Panc1 (cell line): ENCODE results near the gene ATOH8. TPM values are rescaled to one million over a fixed set of nuclear protein-coding genes. Genes with fewer than 3 reads are reported as not detected.

Source experiments
- ATAC-seq: fragments of 200-7000 bp; cut with Tn5 transposase; 2 replicates; pipeline ENCODE4 v1.9.1; 2020; ENCODE audit warnings: mild to moderate bottlenecking, moderate library complexity
- BruUV-seq: library from RNA; stranded (reverse); fragments of 400-500 nt; replicated peaks from 2 replicates; lab custom pipeline; 2021; lab: Mats Ljungman, UMichigan
- CTCF ChIA-PET: fragments of 300-600 bp; sonication (Branson Sonifier 250); formaldehyde crosslinking; loops from one replicate; lab custom pipeline; 2022; ENCODE audit warnings: antibody characterized with exemption; lab: Charles Lee
- POLR2A ChIA-PET: fragments of 300-600 bp; sonication (Branson Sonifier 250); formaldehyde crosslinking; loops from one replicate; lab custom pipeline; 2022; ENCODE audit warnings: antibody characterized with exemption; lab: Charles Lee
- DNase-seq: peaks from one replicate; pipeline ENCODE4 v3.0.0-alpha.2; 2010; ENCODE audit warnings: low read depth, low spot score
- H3K27ac ChIP-seq: 2 replicates; pipeline ENCODE4 v1.5.1; 2011; ENCODE audit warnings: mild to moderate bottlenecking, low read length, inconsistent platforms
- H3K27me3 ChIP-seq: fragments of 200-500 bp; sonication (Bioruptor generic); 2 replicates; pipeline ENCODE4 v1.6.0; 2014; ENCODE audit warnings: low read length, inconsistent platforms; ENCODE audit not compliant: control insufficient read depth, insufficient read depth
- H3K36me3 ChIP-seq: fragments of 200-500 bp; sonication (Bioruptor generic); 2 replicates; pipeline ENCODE4 v1.5.1; 2014; ENCODE audit warnings: inconsistent platforms, mild to moderate bottlenecking, low read length, moderate library complexity; ENCODE audit not compliant: control insufficient read depth, insufficient read depth
- H3K4me1 ChIP-seq: 2 replicates; pipeline ENCODE4 v1.5.1; 2011; ENCODE audit warnings: inconsistent platforms, mild to moderate bottlenecking, low read length, moderate library complexity; ENCODE audit not compliant: control insufficient read depth, insufficient read depth
- H3K4me3 ChIP-seq, 2 experiments: 2 replicates each; pipeline ENCODE4 v1.5.1; 2011 to 2012; ENCODE audit warnings: low read depth in 2 of 2, low read length in 2 of 2, mild to moderate bottlenecking in 2 of 2, inconsistent platforms in 1 of 2, moderate library complexity in 1 of 2
- H3K9me3 ChIP-seq: fragments of 200-500 bp; sonication (Bioruptor generic); 2 replicates; pipeline ENCODE4 v1.5.1; 2014; ENCODE audit warnings: low read depth, mild to moderate bottlenecking, inconsistent platforms, low read length, moderate library complexity; ENCODE audit not compliant: control insufficient read depth, insufficient read depth
- POLR2AphosphoS5 ChIP-seq: IDR thresholded peaks from 2 replicates; pipeline ENCODE4 v1.6.1; 2012; ENCODE audit warnings: mild to moderate bottlenecking, low read depth, low read length, moderate library complexity
- SIN3A ChIP-seq: IDR thresholded peaks from 2 replicates; pipeline ENCODE4 v1.6.1; 2012; ENCODE audit warnings: low read depth, mild to moderate bottlenecking, low read length, moderate library complexity, borderline replicate concordance; ENCODE audit not compliant: insufficient read depth
- TCF7L2 ChIP-seq: IDR thresholded peaks from 2 replicates; pipeline ENCODE4 v1.6.1; 2011; ENCODE audit warnings: mild to moderate bottlenecking, low read depth, low read length, inconsistent platforms
- in situ Hi-C: cut with HindIII; loops from 2 replicates; pipeline ENCODE4 v1.10.0; 2016; ENCODE audit warnings: low sequenced_read_pairs, low pct_unique_long_range_greater_than_20kb
- intact Hi-C: fragments of 100-400 bp; cut with micrococcal nuclease; formaldehyde crosslinking; loops from one replicate; pipeline ENCODE4 v1.10.0; 2022; ENCODE audit not compliant: unreplicated experiment
- total RNA-seq: library from RNA; stranded (reverse); gene quantifications from one replicate; pipeline ENCODE4 v1.2.1, GENCODE V29; 2021; ENCODE audit not compliant: unreplicated experiment
- TF ChIP-seq, protein P1 (sequence below): fragments of 450-650 bp; IDR thresholded peaks from 2 replicates; pipeline ENCODE4 v1.5.1; 2017; ENCODE audit warnings: mild to moderate bottlenecking
- TF ChIP-seq, protein P2 (sequence below), 2 experiments: IDR thresholded peaks; 2 replicates each; pipeline ENCODE4 v1.6.1; 2011 to 2012; ENCODE audit warnings: low read depth in 2 of 2, control low read depth in 1 of 2, low read length in 1 of 2, mild to moderate bottlenecking in 1 of 2, moderate library complexity in 1 of 2; ENCODE audit not compliant: insufficient read depth in 1 of 2

The ATOH8 gene
- total RNA-seq, 1 experiment from 2014 or later: 3.8 TPM

DNA sequence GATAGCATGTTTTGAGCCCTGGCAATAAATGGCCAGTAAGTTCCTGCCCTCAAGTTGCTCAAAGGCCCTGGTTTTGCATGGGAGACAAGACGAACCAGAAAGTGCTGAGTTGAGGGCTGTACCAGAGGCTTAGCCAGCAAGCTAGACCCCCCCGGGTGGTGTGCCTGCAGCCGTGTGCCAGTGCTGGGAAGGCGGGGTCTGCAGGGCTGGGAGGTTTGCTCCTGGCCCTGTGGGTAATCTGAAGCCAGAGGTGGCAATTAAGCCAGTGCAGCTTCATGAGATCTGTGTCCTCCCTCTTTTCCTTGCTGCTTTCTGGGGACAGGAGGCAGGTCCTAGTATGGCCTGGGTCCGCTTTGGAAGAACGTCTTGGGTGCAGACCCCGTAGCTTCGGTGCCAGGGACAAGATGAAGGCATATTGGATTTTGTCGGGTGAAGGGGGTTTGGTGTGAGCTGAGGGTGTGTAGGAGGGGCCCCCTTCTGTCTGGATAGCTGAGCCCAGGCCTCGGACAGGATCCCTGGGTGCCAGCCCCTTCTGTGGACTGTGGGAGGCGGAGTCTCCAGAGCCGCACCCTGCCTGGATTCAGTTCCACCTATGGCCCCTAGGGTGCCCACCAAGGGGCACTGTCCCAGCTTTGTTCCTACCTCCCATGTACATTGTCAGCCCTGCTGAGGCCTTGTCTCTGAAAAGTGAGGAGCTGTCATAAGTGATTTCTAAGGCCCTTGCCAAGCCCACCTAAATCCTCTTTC, 15.6 kb downstream of the ATOH8 start:
- Histone ChIP-seq H3K4me3 (no peak overlapping the region), H3K27me3 (no peaks in the 10 kb centered on the region), H3K36me3 (no peaks in the 10 kb centered on the region), H3K9me3 (no peaks in the 10 kb centered on the region), H3K4me1 (peaks cover 88% of the 10 kb centered on the region), H3K27ac (peak overlapping the region; percentile 82)
- intact Hi-C loops (no loop called here), in situ Hi-C loops (no loop called here)
- no TSS peak for BruUV-seq
- ChIA-PET POLR2A (interaction anchor here (0.5 kb wide), 1 partner anchor 172 kb away, joined by 12 read pairs; no protein-coding TSS in a partner anchor), CTCF (interaction anchor here (0.5 to 1.2 kb wide), 5 partner anchors 10 to 46 kb away, joined by 3 to 6 read pairs (median 4); partner anchors contain the start of gene ATOH8)
- TF ChIP-seq, protein P1, sequence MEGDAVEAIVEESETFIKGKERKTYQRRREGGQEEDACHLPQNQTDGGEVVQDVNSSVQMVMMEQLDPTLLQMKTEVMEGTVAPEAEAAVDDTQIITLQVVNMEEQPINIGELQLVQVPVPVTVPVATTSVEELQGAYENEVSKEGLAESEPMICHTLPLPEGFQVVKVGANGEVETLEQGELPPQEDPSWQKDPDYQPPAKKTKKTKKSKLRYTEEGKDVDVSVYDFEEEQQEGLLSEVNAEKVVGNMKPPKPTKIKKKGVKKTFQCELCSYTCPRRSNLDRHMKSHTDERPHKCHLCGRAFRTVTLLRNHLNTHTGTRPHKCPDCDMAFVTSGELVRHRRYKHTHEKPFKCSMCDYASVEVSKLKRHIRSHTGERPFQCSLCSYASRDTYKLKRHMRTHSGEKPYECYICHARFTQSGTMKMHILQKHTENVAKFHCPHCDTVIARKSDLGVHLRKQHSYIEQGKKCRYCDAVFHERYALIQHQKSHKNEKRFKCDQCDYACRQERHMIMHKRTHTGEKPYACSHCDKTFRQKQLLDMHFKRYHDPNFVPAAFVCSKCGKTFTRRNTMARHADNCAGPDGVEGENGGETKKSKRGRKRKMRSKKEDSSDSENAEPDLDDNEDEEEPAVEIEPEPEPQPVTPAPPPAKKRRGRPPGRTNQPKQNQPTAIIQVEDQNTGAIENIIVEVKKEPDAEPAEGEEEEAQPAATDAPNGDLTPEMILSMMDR: no peak; the same call in 1 of the 2 replicates
- TF ChIP-seq TCF7L2: no peak
- no peak for TF ChIP-seq POLR2AphosphoS5
- ATAC-seq: peak; percentile 21; the same call in 1 of the 2 replicates
- no peak for DNase-seq

DNA sequence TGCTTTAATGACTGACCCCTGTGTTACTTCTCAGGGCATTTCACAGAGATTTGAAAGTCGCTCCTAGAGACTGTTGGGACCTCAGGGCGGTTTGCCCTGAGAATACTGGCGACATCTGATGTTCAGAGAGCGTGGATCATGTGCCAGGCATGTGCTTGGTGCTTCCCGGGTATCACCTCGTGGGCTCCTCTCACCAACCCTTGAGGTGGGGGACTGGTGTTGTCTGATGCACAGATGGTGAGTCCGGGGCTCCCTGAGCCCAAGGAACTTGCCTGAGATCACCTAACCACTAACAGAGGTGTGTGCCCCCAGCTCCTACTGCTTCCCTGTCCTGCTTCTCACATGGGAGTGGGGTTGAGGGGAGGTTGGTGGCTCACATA, 16.2 kb downstream of the ATOH8 start:
- no peak overlapping the region for H3K4me3 ChIP-seq
- H3K27me3 ChIP-seq: no peaks in the 10 kb centered on the region
- DNase-seq (no peak), ATAC-seq (no peak)
- ChIA-PET POLR2A (no interaction called here), CTCF (interaction anchor here (0.6 kb wide), 1 partner anchor 34 kb away, joined by 3 read pairs; no protein-coding TSS in a partner anchor)
- no peaks in the 10 kb centered on the region for H3K9me3 ChIP-seq
- H3K36me3 ChIP-seq: no peaks in the 10 kb centered on the region
- H3K27ac ChIP-seq: peak overlapping the region; percentile 82
- TF ChIP-seq, protein P2, sequence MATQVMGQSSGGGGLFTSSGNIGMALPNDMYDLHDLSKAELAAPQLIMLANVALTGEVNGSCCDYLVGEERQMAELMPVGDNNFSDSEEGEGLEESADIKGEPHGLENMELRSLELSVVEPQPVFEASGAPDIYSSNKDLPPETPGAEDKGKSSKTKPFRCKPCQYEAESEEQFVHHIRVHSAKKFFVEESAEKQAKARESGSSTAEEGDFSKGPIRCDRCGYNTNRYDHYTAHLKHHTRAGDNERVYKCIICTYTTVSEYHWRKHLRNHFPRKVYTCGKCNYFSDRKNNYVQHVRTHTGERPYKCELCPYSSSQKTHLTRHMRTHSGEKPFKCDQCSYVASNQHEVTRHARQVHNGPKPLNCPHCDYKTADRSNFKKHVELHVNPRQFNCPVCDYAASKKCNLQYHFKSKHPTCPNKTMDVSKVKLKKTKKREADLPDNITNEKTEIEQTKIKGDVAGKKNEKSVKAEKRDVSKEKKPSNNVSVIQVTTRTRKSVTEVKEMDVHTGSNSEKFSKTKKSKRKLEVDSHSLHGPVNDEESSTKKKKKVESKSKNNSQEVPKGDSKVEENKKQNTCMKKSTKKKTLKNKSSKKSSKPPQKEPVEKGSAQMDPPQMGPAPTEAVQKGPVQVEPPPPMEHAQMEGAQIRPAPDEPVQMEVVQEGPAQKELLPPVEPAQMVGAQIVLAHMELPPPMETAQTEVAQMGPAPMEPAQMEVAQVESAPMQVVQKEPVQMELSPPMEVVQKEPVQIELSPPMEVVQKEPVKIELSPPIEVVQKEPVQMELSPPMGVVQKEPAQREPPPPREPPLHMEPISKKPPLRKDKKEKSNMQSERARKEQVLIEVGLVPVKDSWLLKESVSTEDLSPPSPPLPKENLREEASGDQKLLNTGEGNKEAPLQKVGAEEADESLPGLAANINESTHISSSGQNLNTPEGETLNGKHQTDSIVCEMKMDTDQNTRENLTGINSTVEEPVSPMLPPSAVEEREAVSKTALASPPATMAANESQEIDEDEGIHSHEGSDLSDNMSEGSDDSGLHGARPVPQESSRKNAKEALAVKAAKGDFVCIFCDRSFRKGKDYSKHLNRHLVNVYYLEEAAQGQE (IDR thresholded peaks at IDR 0.05; ENCODE audit: insufficient read depth in 1 of 2, low read depth in 2 of 2, low read length in 1 of 2): no peak
- no peak for TF ChIP-seq TCF7L2
- TF ChIP-seq POLR2AphosphoS5: no peak
- TF ChIP-seq, protein P1: no peak; the same call in 1 of the 2 replicates
- no peak for TF ChIP-seq SIN3A
- H3K4me1 ChIP-seq: peaks cover 86% of the 10 kb centered on the region
- in situ Hi-C loops: no loop called here
- BruUV-seq: no TSS peak
- intact Hi-C loops: no loop called here
